NCI-H1694 treated with DMSO at 0.1 percent for 48 hours (cell line): ENCODE data around the gene ZBTB11.
A peak's percentile ranks its signal among the peaks of the same experiment; 100 is the strongest.
"Not testable (repeated sequence)": the region's sequence is repeated elsewhere in the genome, so short reads cannot be mapped to it uniquely, and the experiment has no call there.

ENCODE experiments used
- DNase-seq: peaks from one replicate; lab custom pipeline; 2025; lab: John Stamatoyannopoulos, UW

ZBTB11 gene

GRCh38 chr3:101676765-101677435 is at the start of gene ZBTB11:
Gene ZBTB11, minus strand, starts transcription at chr3:101677132. Its CDS starts 218 bp downstream, at chr3:101676914.
- no peak for DNase-seq

GRCh38 chr3:101725890-101726275 is 49.0 kb upstream of the ZBTB11 start:
- no peak for DNase-seq

DNA sequence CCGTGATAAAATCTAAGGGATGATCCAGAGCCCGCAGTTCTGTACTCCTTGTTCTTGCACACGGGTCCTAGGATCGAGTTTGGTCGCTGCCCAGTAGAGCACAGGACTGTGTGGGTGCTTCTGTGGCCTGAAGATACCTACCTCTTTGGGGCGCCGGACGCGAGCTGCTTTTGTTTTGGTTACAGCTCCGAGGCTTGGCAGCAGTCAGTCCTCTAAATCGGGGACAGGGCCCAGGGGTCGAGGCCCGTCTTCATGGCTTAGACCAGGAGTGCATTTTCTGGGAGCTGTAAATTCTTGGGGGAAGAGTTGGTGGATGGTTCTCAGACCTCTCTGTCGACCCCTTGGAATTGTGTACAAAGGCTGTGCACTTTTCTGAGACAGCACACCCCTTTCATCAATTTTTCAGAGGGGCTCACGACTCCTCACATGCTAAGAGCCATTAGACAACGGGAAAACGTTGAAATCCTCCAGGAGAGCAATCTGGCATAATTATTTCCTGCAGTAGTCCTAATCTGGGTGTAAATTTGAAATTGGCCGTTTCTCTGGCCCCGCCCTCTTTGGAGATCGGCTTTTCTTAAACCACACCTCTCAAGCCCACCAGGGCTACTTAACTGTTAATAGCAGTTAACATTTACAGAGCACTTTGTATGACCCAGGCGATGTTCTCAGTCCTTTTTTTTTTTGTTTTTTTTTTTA is 48.4 kb upstream of the ZBTB11 start:
- DNase-seq = no peak

GRCh38 chr3:101724329-101725193 is 47.6 kb upstream of the ZBTB11 start, which contains the start of gene CEP97:
Gene CEP97, plus strand, starts transcription at chr3:101724614. Its CDS starts 63 bp downstream, at chr3:101724677.
- peak; percentile 97 for DNase-seq

DNA sequence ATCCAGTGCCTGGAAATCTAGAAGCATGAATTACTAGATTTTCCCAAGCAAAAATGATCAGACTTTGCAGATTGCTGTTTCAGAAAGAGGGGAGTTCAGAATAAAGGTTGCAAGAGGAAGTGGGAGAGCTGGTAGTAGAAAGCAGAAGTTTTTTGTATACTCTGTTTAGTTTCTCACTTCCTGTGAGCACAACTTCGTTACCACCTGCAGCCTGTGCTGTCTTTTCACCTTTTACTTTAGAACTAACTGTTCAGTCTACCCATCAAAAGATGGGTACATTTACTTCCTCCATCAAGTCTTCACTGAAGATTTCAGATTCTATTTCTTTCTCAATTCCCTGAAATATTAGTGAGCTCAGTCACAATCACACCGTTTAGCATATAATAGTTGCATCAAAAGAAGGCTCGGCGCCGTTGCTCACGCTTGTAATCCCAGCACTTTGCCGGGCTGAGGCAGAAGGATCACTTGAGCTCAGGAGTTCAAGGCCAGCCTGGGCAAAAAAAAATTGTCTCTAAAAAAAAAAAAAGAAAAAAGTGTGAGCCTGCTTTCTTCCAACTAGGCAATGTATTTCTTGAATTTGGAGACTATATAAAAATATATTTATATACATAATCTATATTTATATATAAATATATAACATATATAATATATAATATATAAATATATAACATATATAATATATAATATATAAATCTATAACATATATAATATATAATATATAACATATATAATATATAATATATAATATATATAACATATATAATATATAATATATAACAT is 45.7 kb upstream of the ZBTB11 start:
- no peak for DNase-seq

- peak; percentile 19 for DNase-seq
Observed at GRCh38 chr3:101720851-101721840, 44.2 kb upstream of the ZBTB11 start.

DNA sequence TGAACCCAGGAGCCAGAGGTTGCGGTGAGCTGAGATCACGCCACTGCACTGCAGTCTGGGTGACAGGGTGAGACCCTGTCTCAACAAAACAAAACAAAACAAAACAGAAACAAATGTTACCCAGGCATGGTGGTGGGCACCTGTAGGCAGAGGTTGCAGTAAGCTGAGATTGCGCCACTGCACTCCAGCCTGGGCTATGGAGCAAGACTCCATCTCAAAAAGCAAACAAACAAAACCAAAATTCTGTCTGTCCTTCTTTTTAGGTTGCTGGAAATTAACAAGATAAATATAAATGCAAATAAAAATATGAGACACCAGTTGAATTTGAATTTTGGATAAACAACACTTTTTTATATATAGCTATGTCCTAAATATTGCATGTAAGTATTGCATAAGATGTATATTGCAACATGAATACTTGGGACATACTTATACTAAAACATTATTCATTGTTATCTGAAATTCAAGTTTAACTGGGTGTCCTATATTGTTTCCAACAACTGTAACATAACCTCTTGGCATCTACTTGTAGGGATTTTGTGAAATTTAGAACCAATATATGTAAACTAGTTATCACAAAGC is 42.8 kb upstream of the ZBTB11 start:
- DNase-seq = no peak

DNA sequence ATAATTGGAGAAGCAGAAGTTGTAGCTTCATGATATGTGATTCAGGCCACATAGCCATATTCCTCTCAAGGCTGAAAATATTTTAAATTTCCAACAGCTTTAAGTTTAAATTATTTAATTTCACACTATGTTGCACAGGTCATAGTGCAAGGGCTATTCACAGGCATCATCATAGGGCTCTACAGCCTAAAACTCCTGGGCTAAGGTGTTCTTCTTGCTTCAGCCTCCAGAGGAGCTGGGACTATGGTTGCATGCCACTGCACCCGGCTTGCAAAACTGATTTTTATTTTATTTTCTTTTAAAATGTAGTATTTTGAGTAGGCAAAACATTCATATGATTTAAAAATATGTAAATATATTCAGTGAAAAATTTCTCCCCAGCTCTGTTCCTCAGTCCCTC is 41.5 kb upstream of the ZBTB11 start:
- no peak for DNase-seq

- DNase-seq = no peak
Observed at GRCh38 chr3:101709126-101709525, 32.2 kb upstream of the ZBTB11 start.

- DNase-seq = not testable (repeated sequence)
Observed at GRCh38 chr3:101704639-101705038, 27.7 kb upstream of the ZBTB11 start.

DNA sequence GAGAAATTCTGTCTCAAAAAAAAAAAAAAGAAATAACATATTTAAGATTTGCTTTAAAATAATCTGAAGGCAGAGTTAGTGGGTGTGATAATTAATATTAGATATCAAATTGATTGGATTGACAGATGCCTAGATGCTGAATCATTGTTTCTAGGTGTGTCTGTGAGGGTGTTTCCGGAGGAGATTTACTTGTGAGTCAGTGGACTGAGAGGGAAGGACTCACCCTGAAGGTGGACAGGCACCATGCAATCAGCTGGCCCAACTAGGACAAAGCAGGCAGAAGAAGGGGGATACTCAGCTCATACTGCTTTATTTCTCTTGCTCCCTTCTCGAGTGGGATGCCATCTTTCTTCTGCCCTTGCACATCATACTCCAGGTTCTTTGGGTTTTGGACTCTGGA is 26.2 kb upstream of the ZBTB11 start:
- no peak for DNase-seq

DNA sequence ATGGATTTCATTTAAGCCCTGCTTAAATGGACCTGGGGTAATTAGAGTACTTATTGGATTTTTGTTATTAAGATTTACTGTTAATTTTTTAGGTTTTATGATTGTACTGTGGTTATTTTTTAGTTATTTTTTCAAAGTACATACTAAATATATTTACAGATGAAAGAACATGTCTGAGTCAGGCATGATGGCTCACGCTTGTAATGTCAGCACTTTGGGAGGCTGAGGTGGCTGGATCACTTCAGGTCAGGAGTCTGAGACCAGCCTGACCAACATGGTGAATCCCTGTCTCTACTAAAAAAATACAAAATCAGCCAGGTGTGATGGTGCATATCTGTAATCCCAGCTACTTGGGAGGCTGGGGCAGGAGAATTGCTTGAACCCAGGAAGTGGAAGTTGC is 25.8 kb upstream of the ZBTB11 start:
- DNase-seq = no peak

DNA sequence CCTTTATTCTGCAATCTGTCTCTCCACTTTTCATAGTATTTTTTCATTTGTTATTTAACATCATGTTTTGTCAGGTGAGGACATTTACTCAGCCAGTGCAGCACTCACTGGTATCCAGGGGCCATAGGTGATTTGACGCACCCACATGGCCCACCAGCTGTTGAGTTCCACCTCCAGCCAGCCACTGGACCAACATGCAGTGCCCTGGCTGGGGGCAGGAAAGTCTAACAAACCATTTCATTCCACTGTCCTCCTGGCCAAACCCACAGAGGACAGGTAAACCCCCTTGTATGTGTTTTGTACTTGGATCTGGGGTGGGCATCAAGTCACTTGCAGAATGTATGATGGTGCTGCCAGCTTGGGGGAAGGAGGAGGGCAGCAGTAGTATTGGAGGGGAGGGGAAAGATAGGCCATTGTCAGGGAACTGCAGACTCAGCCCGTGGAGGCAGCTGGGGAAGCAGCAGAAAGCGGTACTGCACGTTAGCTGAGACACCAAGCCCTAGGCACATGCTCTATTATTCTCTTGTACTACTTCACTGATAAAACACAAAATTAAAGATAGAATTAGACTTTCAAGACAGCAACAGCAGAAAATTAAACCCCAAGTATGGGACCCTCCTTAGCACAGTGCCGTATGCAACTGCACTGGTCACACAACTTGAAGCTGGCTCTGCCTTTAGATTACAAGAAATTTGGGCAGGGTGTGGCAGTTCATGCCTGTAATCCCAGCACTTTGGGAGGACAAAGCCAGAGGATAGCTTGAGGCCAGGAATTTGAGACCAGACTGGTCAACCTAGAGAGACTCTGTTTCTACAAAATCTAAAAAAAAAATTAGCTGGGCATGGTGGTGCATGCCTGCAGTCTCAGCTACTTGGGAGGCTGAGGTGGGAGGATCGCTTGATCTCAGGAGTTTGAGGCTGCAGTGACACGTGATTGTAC is 25.0 kb upstream of the ZBTB11 start:
- DNase-seq = no peak

DNA sequence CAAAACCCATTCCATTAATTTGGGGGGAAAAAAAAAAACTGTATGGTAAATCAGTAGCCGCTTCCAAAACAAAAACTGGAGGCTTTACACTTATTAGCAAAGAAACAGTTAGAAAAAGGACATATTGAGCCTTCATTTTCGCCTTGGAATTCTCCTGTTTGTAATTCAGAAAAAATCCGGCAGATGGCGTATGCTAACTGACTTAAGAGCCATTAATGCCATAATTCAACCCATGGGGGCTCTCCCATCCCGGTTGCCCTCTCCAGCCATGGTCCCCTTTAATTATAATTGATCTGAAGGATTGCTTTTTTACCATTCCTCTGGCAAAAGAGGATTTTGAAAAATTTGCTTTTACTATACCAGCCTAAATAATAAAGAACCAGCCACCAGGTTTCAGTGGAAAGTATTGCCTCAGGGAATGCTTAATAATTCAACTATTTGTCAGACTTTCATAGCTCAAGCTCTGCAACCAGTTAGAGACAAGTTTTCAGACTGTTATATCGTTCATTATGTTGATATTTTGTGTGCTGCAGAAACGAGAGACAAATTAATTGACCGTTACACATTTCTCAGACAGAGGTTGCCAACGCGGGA is 18.9 kb upstream of the ZBTB11 start:
- DNase-seq = no peak

DNA sequence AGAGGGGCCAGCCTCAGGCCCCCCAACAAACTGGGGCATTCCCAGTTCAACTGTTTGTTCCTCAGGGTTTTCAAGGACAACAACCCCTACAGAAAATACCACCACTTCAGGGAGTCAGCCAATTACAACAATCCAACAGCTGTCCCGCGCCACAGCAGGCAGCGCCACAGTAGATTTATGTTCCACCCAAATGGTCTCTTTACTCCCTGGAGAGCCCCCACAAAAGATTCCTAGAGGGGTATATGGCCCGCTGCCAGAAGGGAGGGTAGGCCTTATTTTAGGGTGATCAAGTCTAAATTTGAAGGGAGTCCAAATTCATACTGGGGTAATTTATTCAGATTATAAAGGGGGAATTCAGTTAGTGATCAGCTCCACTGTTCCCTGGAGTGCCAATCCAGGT is 17.9 kb upstream of the ZBTB11 start:
- DNase-seq = not testable (repeated sequence)

- not testable (repeated sequence) for DNase-seq
Observed at GRCh38 chr3:101693540-101693939, 16.6 kb upstream of the ZBTB11 start.

- DNase-seq = not testable (repeated sequence)
Observed at GRCh38 chr3:101691685-101692671, 15.0 kb upstream of the ZBTB11 start.
